ENCODE measurements around the gene PTPRG.

The PTPRG gene

DNA sequence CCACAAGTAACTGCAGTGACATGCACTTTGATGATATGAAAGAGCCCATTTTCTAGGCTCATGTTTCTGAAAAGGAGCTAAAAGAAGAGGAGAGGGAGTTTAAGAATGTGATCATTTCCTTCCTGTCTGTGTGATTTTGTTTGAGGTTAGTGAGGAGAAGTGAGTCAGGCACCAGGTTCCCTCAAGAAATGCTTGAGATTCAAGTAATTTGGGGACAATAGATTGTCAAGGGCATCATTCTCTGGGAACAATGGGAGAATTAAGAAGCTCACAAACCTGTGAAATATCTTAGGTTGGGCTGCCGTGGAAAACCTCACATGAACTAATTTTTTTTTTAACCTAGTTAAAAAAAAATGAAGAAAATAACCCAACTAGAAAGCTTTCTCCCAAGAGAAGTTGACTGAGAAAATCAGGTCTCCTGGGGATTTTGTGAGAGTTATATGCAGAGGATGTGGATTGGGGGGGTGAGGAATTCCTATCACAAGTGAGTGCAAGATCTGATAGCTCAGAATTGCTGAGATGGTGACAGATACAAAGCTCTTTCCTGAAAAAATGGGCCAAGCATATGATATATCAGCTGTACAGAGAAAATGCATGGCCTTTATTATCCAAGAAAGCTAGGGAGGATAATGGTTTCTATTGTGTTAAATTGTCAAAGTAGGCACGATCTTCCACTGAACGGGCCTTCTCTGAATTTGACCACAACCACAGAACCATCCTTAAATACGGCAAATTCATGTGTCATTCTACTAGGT is 608.7 kb downstream of the PTPRG start:
- no peak for DNase-seq

DNA sequence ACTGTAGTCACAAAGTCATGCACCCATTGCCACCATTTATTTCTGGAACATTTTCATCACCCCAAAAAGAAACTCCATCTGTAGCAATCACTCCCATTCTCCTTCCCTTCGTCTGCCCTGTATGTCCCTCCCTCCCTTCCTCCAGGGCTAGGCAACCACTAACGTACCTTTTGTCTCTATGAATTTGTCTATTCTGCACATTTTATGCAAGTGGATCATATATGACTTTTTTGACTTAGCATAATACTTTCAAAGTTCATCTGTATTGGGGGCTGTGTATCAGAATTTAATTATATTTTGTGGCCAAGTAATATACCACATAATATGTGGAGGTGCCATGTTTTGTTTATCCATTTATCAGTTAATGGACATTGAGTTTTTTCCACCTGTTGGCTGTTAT is 610.4 kb downstream of the PTPRG start:
- no peak for DNase-seq

DNA sequence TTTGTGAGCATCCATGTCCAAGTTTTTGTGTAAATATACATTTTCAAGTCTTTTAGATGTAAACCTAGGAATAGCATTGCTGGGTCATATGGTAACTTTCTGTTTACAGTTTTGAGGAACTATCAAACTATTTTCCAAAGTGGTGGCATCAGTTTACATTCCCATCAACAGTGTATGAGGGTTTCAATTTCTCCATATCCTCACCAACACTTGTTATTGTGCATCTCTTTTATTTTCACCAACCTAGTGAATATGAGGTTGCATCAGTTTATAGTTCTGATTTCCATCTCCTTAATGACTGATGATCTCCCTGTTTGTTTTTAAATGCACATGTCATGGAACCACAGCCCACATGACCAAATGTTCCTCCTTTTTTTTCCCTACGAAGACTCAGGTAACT is 610.8 kb downstream of the PTPRG start:
- DNase-seq: no peak

DNA sequence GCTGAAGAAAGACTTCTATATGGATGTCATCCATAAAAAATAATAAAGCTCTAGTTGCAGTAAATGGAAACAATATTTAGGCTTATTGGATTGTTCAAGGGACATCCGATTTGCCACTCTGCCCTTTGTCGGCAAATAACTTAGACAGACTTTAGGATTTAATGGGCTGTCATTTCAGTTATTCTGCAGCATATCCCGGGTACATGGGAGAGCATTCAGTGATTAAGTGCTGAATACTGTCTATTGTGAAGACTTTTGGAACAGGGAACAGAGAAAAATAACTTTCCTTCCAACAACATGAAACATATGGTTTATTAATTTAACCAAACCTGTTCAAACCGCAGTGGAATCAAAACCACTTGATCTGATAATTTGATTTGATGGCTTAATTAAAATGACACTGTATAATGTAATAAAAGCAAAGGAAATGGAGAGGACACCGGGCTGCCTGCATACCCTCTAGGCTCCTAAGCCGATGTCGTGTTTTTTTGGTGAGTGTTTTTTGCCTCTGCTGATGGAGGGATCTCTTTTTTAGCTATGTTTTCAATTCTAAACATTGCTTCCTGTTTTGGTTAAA is 612.7 kb downstream of the PTPRG start:
- no peak for DNase-seq

DNA sequence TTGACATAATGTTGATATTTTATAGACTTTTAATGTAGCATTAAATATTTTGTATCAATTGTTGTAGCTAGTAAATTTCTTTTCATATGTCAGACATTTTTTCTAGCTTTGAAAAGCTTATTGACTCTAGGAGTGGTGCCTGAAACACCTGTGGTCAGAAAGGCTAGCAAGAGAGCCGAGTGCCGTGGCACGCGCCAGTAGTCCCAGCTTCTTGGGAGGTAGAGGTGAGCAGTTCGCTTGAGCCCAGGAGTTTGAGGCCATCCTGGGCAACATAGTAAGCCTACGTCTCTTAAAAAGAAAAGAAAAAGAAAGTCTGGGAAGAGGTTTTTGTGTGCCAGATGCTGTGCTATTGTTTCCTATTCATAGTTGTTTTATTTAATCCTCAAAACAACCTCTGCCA is 613.8 kb downstream of the PTPRG start:
- no peak for DNase-seq

DNA sequence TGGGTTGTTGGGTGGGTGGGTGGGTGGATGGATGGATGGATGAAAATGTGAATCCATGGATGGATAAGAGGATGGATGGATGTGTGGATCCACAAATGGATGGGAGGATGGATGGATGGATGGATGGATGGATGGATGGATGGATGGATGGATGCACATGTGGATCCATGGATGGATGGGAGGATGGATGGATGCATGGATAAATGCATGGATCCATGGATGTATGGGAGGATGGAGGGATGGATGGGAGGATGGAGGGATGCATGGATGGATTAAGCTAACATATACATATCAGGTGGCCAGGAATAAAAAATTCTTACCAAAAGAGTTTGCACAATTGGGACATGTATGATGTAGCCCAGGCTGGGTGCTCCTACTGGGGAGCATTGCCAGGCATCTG is 616.7 kb downstream of the PTPRG start:
- DNase-seq: no peak

DNA sequence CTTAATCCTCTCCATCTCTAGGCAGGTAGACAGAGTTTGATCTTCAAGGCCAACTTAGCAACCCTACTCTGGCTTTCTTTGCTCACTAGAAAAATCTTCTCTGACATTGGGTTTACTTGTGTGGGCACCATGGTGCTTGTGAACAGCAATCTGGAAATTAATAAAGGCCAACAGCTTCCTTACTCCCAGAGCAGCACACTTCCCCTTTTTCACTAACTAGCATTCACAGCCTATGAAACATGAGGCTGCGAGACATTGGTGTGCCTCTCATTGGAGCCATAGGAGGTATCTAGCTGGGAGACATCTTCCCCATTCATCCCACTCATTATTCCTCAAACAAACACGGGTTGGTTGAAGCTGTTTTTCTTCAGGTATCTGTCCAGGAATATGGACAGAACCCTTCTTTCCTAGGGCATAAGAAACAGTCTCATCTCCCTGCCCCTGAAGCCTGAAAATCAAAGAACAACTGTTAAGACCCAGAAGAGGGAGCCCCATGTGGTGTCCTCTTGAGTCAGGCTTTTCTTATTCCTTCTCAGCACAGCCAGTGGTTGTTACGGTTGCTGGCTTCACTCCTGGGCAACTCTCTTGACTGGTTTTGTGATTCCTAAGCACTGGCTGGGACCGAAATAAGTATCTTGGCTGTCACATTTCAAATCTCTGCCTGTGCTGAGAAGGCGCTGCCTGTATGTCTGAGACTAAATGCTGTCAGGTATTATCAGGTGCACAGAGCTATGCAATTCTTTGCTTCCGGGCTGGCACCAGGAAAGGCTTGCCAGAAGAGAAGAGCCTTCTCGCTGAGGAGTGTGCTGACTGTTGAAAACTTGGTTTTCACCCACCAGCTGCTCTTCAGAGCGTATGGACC is 617.6 kb downstream of the PTPRG start:
- DNase-seq: no peak

DNA sequence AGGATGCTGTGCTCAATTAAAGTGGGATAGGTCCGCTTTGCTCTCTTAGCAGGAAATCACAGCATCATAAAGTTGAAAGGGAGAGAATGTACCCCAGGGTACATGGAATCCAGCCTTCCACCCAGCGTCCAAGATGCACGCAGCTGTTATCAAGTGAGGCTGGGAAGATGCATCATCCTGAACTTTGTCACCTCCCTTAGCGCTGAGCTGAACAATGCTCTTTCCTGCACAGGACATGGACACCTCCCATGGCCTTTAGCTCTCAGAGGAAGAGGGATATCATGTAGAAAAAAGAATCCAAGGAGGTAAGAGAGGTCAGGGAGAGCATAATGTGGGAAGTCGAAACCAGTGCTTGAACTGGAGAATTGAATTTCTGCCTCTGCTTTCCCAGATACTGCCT is 619.1 kb downstream of the PTPRG start:
- no peak for DNase-seq

DNA sequence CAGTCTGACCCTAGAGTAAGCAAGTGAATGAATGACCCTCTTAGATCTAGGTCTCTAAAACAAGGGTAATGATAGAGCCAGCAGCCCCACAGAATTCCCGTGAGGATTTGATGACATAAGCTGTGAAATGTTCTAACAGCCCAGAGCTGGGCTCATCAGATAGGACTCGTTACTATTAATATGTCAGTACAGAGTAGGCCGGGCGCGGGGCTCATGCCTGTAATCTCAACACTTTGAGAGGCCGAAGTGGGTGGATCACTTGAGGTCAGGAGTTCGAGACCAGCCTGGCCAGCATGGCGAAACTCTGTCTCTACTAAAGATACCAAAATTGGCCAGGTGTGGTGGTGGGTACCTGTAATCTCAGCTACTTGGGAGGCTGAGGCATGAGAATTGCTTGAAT is 621.7 kb downstream of the PTPRG start:
- DNase-seq: no peak

DNA sequence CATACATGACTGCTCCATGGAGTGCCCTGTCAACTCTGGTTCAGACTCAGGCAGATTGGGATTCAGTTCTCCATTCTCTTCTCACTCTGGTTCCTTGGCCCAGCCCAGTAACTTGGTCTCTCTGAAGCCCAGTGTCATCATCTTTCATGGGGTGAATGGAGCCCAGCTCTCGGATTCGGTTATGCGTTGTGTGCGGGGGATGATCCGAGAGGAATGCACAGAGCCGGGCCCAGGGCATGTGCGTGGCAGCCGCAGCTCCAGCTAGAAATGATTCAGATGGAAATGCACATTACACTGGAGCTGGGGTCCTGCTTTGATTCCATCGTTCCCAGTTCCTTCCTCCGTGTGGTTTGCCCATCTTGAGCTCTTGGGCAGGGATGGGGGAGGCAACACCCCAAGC is 622.6 kb downstream of the PTPRG start:
- DNase-seq: no peak

DNA sequence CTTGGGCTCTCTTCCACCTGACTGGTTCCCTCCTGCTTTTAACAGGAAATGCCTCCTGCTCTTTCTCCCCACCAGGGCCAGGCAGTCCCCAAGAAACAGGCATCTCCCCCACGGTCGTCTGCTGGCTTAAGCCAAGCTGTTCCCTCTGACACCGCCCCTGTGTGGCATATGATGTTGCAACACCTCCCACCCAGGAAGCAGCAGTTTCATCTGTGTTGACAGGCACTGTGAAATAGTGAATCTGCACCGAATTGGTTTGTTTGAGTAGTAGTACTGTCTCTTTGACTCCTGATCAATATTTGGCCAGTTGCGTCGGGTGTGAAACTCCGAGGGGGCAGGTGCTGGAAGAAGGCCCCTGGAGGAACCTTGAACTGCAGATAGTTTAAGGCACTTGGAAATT is 623.2 kb downstream of the PTPRG start:
- DNase-seq: no peak

DNA sequence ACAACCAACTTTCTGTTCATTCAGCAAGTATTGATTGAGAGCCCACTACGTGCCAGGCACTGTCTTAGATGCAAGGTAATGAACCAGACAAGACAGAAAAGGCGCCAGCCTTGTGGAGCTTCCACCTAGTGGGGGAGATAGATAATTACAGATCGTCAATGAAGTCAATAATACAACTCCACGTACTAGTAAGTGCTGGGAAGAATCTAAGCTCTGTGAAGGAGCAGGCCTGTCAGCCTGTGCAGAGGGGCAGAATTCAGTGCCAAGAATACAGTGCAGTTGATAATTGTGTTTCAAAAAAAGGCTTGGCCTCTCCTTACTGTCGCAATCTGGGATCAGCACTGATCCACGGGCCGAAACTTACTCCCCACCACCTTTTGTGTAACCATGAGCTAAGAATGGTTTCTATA is 625.7 kb downstream of the PTPRG start:
- DNase-seq: no peak

DNA sequence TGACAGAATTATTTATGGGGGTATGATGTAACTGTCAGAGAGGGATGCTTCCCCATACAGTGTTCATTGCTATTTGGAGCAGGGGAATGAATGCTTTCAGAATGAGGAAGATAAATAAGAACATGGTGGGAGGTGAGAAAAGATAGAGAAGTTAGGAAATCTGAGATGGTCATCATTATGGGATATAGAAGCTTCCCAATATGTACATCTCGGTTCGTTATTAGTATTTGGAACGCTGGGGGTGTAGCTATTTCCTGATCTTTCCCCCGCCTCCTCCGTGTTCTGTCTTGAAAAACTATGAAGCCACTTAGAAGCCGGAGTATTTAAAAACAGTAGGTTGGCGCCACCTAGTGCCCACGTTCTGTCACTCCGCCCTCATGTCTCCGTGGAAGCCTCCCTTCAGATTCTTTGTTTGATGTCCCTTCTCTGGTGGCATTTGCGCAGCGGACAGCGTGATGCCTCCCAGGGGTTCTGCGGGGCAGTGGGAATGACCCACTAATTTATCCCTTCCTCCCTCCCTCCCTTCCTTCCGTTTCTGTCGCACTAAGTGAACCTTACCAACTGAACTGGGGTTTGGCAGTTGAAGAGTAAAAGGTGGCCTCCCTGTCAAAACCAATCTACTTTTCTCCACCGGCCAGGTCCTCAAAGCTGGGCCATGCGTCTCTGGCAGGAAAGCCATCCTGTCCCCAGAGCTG is 627.5 kb downstream of the PTPRG start:
- peak; percentile 59 for DNase-seq

DNA sequence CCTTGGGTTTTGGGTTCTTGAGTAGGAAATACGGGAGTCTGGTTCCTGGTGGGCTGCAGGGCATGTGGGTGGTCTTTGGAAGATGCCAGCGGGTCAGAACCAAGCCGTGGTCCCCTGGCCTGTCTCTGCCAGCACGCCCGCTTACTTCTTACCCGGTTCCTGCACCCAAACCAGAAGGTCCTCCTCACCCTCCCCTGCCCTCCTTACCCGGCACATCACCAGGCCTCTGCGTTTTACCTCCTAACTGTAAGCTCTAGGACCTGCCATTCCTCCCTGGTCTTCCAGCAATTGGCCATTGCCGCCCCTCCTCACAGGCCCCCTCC is 628.0 kb downstream of the PTPRG start:
- no peak for DNase-seq

DNA sequence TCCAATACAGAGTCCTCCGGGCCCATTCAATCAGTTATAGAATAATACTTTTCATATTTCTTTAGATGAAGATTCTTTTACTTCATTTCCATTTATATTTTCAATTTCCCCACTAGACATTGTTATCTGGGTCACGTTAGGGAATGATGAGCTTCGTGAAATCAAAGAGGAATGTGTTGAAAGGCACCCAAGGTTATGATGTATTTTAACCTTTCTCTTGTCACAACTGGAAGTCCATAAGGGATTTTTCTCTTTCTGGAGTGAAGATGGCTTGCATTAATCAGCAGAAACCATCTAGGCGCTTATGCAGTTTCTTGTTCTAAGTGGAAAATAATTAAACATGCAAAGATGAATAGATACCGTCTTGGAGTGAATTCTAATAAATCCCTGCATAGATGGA is 631.5 kb downstream of the PTPRG start:
- DNase-seq: no peak

DNA sequence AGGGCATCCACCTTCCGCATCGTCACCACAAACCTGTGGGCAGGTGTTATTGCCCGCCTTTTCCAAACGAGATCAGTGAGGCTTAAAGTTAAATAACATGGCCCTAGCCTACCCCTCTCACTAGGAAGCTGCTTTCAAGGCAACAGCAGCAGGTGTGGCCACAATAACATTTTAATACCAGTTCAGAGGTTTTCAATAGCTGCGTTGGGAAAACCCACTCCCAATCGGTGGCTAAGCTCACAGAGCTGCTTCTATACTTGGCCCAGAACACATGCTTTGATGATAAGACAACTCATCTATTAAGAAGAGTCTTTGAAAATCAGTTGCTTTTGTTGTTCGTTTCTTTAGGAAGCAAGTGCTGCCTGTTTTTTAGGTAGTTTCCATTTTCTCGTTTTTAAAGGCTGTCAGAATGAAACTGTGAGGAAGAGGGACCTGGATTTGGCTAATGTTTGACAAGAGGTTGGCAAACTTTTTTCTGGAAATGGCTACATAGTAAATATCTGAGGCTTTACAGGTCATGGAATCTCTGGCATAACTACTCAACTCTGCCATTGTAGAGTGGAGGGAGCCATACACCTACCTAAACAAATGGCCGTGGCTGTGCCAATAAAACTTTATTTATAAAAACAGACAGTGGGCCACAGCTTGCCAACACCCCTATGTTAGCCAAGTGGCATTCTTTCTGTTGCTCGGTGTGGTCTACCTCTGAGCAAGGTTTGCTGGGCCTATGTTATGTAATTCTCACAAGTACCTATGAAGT is 632.4 kb downstream of the PTPRG start:
- DNase-seq: no peak

DNA sequence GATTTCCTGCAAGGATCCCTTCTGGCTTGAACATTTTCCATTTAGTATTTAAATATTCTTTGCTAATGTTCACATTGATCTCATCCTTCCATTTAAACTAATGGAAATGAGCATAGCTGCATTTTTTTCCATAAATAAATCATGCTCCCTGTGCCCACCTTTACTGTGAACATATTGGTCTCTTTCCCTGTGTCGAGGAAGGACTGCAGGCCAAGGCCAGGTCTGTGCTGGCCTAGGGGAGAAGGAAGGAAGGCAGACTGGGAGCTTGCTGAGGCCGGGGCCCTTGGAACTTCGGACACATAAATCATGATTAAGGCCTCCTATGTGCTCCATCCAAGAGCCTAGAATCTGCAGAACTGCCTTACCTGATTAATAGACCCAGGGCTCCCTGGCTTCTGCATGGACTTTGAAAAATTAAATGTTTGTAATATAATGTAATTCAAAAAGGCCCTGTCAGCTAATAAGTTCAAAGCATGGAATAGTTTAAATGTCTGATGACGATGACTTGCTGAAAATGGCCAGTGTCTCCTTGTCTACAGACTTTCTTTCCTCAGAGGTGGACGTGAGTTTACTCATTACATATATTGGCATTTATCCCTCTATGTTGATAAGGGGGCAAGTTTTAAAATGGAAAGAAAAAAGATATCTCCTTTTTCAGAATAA is 636.1 kb downstream of the PTPRG start:
- no peak for DNase-seq

DNA sequence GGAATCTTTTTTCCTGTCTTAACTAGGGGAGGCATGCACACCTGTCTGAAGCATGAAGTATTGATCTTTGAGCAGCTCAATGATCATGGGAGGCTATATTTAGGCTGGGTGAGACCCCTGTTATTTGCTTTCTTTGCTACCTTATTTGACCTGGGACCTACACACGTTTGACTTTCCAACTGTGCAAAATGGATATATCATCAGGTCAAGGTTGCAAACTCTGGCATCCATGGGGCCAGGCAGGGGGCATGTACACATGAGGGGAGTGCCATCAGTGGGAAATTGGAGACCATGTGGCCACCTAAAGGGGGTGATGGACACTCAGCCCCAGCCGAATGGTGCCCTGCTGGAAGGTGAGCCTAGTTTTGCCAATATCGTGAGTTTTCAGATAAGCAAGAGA is 637.8 kb downstream of the PTPRG start:
- no peak for DNase-seq

DNA sequence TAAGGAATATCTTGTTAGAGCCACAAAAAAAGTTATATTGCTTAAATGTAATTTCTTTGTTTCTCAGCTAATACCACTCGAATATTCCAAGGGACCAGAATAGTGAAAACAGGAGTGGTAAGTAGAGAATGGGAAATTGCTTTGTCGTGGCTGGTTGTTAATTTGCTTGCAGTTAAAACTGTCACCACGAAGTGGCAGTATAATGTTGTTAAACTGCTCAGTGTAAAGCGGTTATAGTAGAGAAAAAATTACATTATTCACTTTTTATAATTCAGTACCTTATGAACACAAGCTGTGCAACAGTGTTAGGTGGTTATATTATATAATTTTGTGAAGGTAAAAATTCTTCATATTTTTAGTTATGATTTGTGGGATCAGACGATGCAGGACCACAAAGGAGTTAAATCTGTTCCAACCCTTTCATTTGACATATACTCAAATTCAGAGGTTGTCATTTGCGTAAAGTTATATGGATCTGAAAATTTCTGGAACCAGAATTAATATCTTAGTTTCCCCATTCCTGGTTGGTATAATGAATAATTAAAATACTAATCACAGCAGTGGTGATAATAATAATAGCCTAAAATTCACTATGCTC is 640.2 kb downstream of the PTPRG start:
- peak; percentile 33 for DNase-seq

DNA sequence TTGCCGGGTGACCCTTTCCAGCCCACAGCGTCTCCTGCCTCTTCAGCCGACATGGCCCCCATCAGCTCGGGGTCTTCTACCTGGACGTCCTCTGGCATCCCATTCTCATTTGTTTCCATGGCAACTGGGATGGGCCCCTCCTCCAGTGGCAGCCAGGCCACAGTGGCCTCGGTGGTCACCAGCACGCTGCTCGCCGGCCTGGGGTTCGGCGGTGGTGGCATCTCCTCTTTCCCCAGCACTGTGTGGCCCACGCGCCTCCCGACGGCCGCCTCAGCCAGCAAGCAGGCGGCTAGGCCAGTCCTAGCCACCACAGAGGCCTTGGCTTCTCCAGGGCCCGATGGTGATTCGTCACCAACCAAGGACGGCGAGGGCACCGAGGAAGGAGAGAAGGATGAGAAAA is 641.8 kb downstream of the PTPRG start:
- DNase-seq: no peak

DNA sequence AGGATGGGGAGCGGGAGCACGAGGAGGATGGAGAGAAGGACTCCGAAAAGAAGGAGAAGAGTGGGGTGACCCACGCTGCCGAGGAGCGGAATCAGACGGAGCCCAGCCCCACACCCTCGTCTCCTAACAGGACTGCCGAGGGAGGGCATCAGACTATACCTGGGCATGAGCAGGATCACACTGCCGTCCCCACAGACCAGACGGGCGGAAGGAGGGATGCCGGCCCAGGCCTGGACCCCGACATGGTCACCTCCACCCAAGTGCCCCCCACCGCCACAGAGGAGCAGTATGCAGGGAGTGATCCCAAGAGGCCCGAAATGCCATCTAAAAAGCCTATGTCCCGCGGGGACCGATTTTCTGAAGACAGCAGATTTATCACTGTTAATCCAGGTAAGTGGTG is 642.2 kb downstream of the PTPRG start:
- DNase-seq: no peak

DNA sequence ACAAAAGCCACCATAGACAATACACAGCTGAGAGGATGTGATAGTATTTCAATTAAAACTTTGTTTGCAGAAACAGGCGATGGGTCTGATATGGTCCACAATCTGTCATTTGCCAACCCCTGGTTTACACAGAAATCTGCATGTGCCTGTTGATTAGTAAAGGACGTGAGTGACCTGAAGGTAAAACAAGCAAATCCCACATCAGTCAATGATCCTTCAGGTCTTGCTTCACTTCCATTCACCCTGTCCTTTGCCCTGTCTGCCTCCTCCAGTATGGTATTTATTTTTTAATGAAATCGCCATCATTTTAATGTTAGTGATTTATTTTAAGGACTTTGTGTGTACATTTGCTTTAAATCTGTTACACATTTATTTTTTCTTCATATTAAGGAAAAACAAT is 645.8 kb downstream of the PTPRG start:
- no peak for DNase-seq

Data from 8988T (cell line).